B cell (primary cell): ENCODE data around the gene COL17A1. TPM values are rescaled to one million over a fixed set of nuclear protein-coding genes. Genes with fewer than 3 reads are reported as not detected.

Source experiments
- ATAC-seq: fragments of 200-7000 bp; cut with Tn5 transposase; one replicate; pipeline ENCODE4 v1.10.0; 2021; ENCODE audit warnings: low read depth, mild to moderate bottlenecking, moderate number of reproducible peaks, moderate library complexity
- CTCF ChIA-PET: fragments of 350-600 bp; sonication (Branson Sonifier 250); formaldehyde crosslinking; loops from one replicate; lab custom pipeline; 2021; ENCODE audit warnings: antibody characterized with exemption, inconsistent platforms; lab: Charles Lee
- POLR2A ChIA-PET: fragments of 350-600 bp; sonication (Branson Sonifier 250); formaldehyde crosslinking; loops from one replicate; lab custom pipeline; 2021; ENCODE audit warnings: antibody characterized with exemption; lab: Charles Lee
- DNase-seq: peaks from one replicate; pipeline ENCODE4 v3.0.0; 2013
- H2AFZ ChIP-seq: 2 replicates; pipeline ENCODE4 v1.6.1; 2012; ENCODE audit warnings: mild to moderate bottlenecking, low read depth, low read length; ENCODE audit not compliant: insufficient read depth, poor library complexity, severe bottlenecking
- H3K27ac ChIP-seq, 2 donors: 1 replicate in 1 of 2; 2 replicates in 1 of 2; pipeline ENCODE4 v1.5.1; 2012 to 2013; ENCODE audit warnings: low read length in 2 of 2, mild to moderate bottlenecking in 2 of 2, moderate library complexity in 1 of 2
- H3K27me3 ChIP-seq, 4 experiments: fragments of 200-600 bp in 1 of 4; sonication (generic) in 1 of 4; replicated peaks in 1 of 4; 1 replicate in 2 of 4; 2 replicates in 2 of 4; pipeline versions ENCODE4 v1.6.1 to v1.7.0; 2013 to 2016; ENCODE audit warnings: low read length in 3 of 4, mild to moderate bottlenecking in 2 of 4, mixed read lengths in 1 of 4, moderate library complexity in 1 of 4; ENCODE audit not compliant: insufficient read depth in 4 of 4, control insufficient read depth in 3 of 4; ENCODE audit errors: control extremely low read depth in 1 of 4
- H3K36me3 ChIP-seq, 2 experiments: replicated peaks in 1 of 2; 1 replicate in 1 of 2; 2 replicates in 1 of 2; pipeline versions ENCODE4 v1.6.1 to v1.7.1; 2013; ENCODE audit warnings: low read length in 1 of 2; ENCODE audit not compliant: insufficient read depth in 2 of 2, control insufficient read depth in 1 of 2; ENCODE audit errors: control extremely low read depth in 1 of 2, extremely low read depth in 1 of 2
- H3K4me1 ChIP-seq, 2 donors: fragments of 200-600 bp in 1 of 2; sonication (generic) in 1 of 2; 1 replicate in 1 of 2; 2 replicates in 1 of 2; pipeline versions ENCODE4 v1.5.1 to v1.6.1; 2013 to 2017; ENCODE audit warnings: low read length in 2 of 2; ENCODE audit not compliant: control insufficient read depth in 2 of 2, insufficient read depth in 2 of 2
- H3K4me2 ChIP-seq: replicated peaks from 2 replicates; pipeline ENCODE3; 2012; ENCODE audit warnings: mild to moderate bottlenecking, low read depth, low read length; ENCODE audit not compliant: poor library complexity, severe bottlenecking
- H3K4me3 ChIP-seq, 5 experiments: fragments of 200-600 bp in 1 of 5; sonication (generic) in 1 of 5; 1 replicate in 3 of 5; 2 replicates in 2 of 5; pipeline versions ENCODE4 v1.5.1 to v1.7.0; 2011 to 2016; ENCODE audit warnings: low read length in 4 of 5, mild to moderate bottlenecking in 4 of 5, low read depth in 2 of 5, control low read depth in 1 of 5, moderate library complexity in 1 of 5; ENCODE audit not compliant: insufficient read depth in 1 of 5; ENCODE audit errors: control extremely low read depth in 1 of 5, extremely low read depth in 1 of 5
- H3K79me2 ChIP-seq: fragments of 200-600 bp; sonication (generic); one replicate; pipeline ENCODE4 v1.6.0; 2016; ENCODE audit warnings: low read length; ENCODE audit not compliant: control insufficient read depth, insufficient read depth
- H3K9ac ChIP-seq: fragments of 200-600 bp; sonication (generic); 2 replicates; pipeline ENCODE4 v1.6.1; 2017; ENCODE audit warnings: mild to moderate bottlenecking, low read length, moderate library complexity
- H3K9me3 ChIP-seq, 3 donors: one replicate each; pipeline versions ENCODE4 v1.6.1 to v1.7.1; 2013; ENCODE audit warnings: low read length in 2 of 3; ENCODE audit not compliant: control insufficient read depth in 2 of 3, insufficient read depth in 1 of 3; ENCODE audit errors: control extremely low read depth in 1 of 3
- H4K20me1 ChIP-seq: 2 replicates; pipeline ENCODE4 v1.6.0; 2012; ENCODE audit warnings: mild to moderate bottlenecking, low read length; ENCODE audit not compliant: insufficient read depth, control insufficient read depth, poor library complexity, severe bottlenecking
- H3K27ac Mint-ChIP-seq: one replicate; pipeline ENCODE4 v1.8.0; 2021; ENCODE audit warnings: mixed read lengths
- H3K27me3 Mint-ChIP-seq: one replicate; pipeline ENCODE4 v1.8.0; 2021; ENCODE audit warnings: mixed read lengths
- H3K4me1 Mint-ChIP-seq: one replicate; pipeline ENCODE4 v1.8.0; 2021; ENCODE audit warnings: mixed read lengths
- H3K4me3 Mint-ChIP-seq: one replicate; pipeline ENCODE4 v1.8.0; 2021; ENCODE audit warnings: mixed read lengths
- H3K9me3 Mint-ChIP-seq: one replicate; pipeline ENCODE4 v1.8.0; 2022; ENCODE audit warnings: mixed read lengths; ENCODE audit not compliant: insufficient read depth
- CTCF ChIP-seq: fragments of 200-600 bp; IDR thresholded peaks from one replicate; pipeline ENCODE4 v1.8.0; 2022; ENCODE audit warnings: antibody characterized with exemption, mild to moderate bottlenecking
- EZH2 ChIP-seq: IDR thresholded peaks from 2 replicates; pipeline ENCODE4 v1.6.1; 2012; ENCODE audit warnings: borderline replicate concordance, low read depth, mild to moderate bottlenecking, moderate library complexity, low read length; ENCODE audit not compliant: insufficient read depth, poor library complexity, severe bottlenecking
- WGBS: methylation state at CpG from one replicate; pipeline ENCODE4 v1.1.5; 2013; ENCODE audit warnings: missing lambda C conversion rate; ENCODE audit not compliant: insufficient coverage; 5-methylcytosine and 5-hydroxymethylcytosine counted together
- intact Hi-C: fragments of 100-400 bp; cut with micrococcal nuclease; formaldehyde crosslinking; loops from one replicate; pipeline ENCODE4 v1.10.0; 2022
- polyA plus RNA-seq: library from polyadenylated mRNA; depleted of rRNA; stranded (reverse); fragments of >200 nt; gene quantifications from 2 replicates; pipeline ENCODE4 v1.2.3, GENCODE V29; 2012
- total RNA-seq, 2 donors: library from RNA; stranded (reverse); fragments of 120-200 nt in 1 of 2; gene quantifications; 1 replicate in 1 of 2; 2 replicates in 1 of 2; pipeline versions ENCODE4 v1.2.3 to v1.2.4, GENCODE V29; 2013 to 2022

The COL17A1 gene
- total and polyA plus RNA-seq, 2 donors (not counting 1 experiment from before 2014, with no cell fraction given) = not detected

DNA sequence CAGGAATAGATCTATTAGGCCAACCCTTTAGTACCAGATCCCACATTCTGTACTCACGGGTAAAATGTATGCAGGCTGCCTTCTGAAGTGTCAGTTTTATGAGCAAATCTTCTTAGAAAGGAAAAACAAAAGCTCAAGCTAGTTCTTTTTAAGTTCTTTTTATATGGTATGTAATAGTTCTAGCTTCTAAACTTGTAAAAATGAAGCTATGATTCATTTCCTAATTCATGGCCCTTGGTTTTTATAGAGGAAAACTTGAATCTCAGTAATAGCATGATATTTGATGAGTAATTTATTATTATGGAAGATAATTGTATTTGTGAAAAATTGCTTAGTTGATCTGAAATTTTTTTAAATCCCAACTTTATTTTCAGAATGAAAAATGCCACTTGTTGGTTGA is 64.4 kb downstream of the COL17A1 start:
- no peak overlapping the region for H3K27ac ChIP-seq
- H4K20me1 ChIP-seq = no peaks in the 10 kb centered on the region
- no peak overlapping the region for H3K4me2 ChIP-seq
- CTCF ChIA-PET = interaction anchor here (1.3 kb wide), 1 partner anchor 133 kb away, joined by 3 read pairs; no protein-coding TSS in a partner anchor
- Mint-ChIP-seq H3K4me1 (no peaks in the 10 kb centered on the region), H3K9me3 (no peaks in the 10 kb centered on the region), H3K27me3 (no peaks in the 10 kb centered on the region), H3K4me3 (no peak overlapping the region), H3K27ac (no peak overlapping the region)
- H3K9ac ChIP-seq = no peak overlapping the region
- peaks cover 12 to 79% of the 10 kb centered on the region in 2 experiments for H3K36me3 ChIP-seq
- no peaks in the 10 kb centered on the region for H3K27me3 ChIP-seq
- H3K79me2 ChIP-seq = no peaks in the 10 kb centered on the region
- no peak for DNase-seq
- intact Hi-C loops = no loop called here
- ATAC-seq = no peak
- POLR2A ChIA-PET = no interaction called here
- no peaks in the 10 kb centered on the region for H3K9me3 ChIP-seq
- WGBS = no CpG with 5 or more reads among the region's 1 CpG
- no peak overlapping the region for H3K4me3 ChIP-seq
- no peaks in the 10 kb centered on the region for H3K4me1 ChIP-seq
- H2AFZ ChIP-seq = no peak overlapping the region
- TF ChIP-seq EZH2 (no peak), CTCF (no peak)

GRCh38 chr10:104020020-104020419 is 65.7 kb downstream of the COL17A1 start:
- ChIA-PET CTCF (no interaction called here), POLR2A (no interaction called here)
- Histone ChIP-seq H3K27ac (no peak overlapping the region), H3K36me3 (peaks cover 9 to 69% of the 10 kb centered on the region in 2 experiments), H2AFZ (no peak overlapping the region), H3K4me3 (no peak overlapping the region), H3K9me3 (no peaks in the 10 kb centered on the region), H3K4me1 (no peaks in the 10 kb centered on the region), H4K20me1 (no peaks in the 10 kb centered on the region), H3K9ac (no peak overlapping the region), H3K27me3 (no peaks in the 10 kb centered on the region), H3K4me2 (no peak overlapping the region), H3K79me2 (no peaks in the 10 kb centered on the region)
- H3K27ac Mint-ChIP-seq = no peak overlapping the region
- intact Hi-C loops = no loop called here
- H3K4me3 Mint-ChIP-seq = no peak overlapping the region
- WGBS = no CpG with 5 or more reads among the region's 1 CpG
- H3K4me1 Mint-ChIP-seq = no peaks in the 10 kb centered on the region
- no peak for DNase-seq
- H3K27me3 Mint-ChIP-seq = no peaks in the 10 kb centered on the region
- no peak for TF ChIP-seq CTCF
- TF ChIP-seq EZH2 = no peak
- ATAC-seq = no peak
- no peaks in the 10 kb centered on the region for H3K9me3 Mint-ChIP-seq
